Vagina (tissue), 2 donors: ENCODE measurements around the gene STK32A. TPM values are rescaled to one million over a fixed set of nuclear protein-coding genes. Genes with fewer than 3 reads are reported as not detected.

Experiments used
- DNase-seq, 2 donors: peaks; one replicate each; pipeline ENCODE4 v3.0.0-alpha.2; 2017; ENCODE audit errors: extremely low spot score in 2 of 2
- H3K27ac ChIP-seq: fragments of 200-600 bp; sonication (generic); one replicate; pipeline ENCODE4 v1.5.1; 2019
- H3K27me3 ChIP-seq: fragments of 200-600 bp; sonication (generic); one replicate; pipeline ENCODE4 v1.5.1; 2019
- H3K36me3 ChIP-seq, 2 donors: fragments of 200-600 bp; sonication (generic); one replicate each; pipeline ENCODE4 v1.5.1; 2017 to 2019
- H3K4me1 ChIP-seq: fragments of 200-600 bp; sonication (generic); one replicate; pipeline ENCODE4 v1.5.1; 2019
- H3K4me3 ChIP-seq, 2 donors: fragments of 200-600 bp; sonication (generic); 1 replicate in 1 of 2; 2 replicates in 1 of 2; pipeline ENCODE4 v1.5.1; 2016 to 2019
- H3K9me3 ChIP-seq: fragments of 200-600 bp; sonication (generic); one replicate; pipeline ENCODE4 v1.5.1; 2019
- CTCF ChIP-seq, 3 experiments: fragments of 450-650 bp in 2 of 3; fragments of 200-600 bp in 1 of 3; sonication (generic) in 1 of 3; IDR thresholded peaks; one replicate each; pipeline ENCODE4 v1.5.1; 2017 to 2019; ENCODE audit warnings: antibody characterized with exemption in 3 of 3, mild to moderate bottlenecking in 2 of 3, moderate library complexity in 2 of 3
- POLR2A ChIP-seq, 2 donors: fragments of 450-650 bp; IDR thresholded peaks; one replicate each; pipeline ENCODE4 v1.6.1; 2017; ENCODE audit warnings: antibody characterized with exemption in 2 of 2, mild to moderate bottlenecking in 2 of 2, moderate library complexity in 2 of 2
- POLR2AphosphoS5 ChIP-seq, 2 donors: sonication (generic); formaldehyde crosslinking; IDR thresholded peaks; one replicate each; pipeline ENCODE4 v1.9.0; 2017; ENCODE audit warnings: antibody characterized with exemption in 2 of 2, mild to moderate bottlenecking in 2 of 2, low read depth in 1 of 2; ENCODE audit not compliant: insufficient read depth in 1 of 2
- intact Hi-C: fragments of 100-400 bp; cut with DNase I; formaldehyde crosslinking; loops from one replicate; pipeline ENCODE4 v1.15.1; 2023
- total RNA-seq: library from RNA; depleted of rRNA; stranded (reverse); fragments of >200 nt; gene quantifications from one replicate; pipeline ENCODE4 v1.2.3, GENCODE V29; 2016

Gene STK32A
- total RNA-seq, 1 donor from 2014 or later = 1.5 TPM

DNA sequence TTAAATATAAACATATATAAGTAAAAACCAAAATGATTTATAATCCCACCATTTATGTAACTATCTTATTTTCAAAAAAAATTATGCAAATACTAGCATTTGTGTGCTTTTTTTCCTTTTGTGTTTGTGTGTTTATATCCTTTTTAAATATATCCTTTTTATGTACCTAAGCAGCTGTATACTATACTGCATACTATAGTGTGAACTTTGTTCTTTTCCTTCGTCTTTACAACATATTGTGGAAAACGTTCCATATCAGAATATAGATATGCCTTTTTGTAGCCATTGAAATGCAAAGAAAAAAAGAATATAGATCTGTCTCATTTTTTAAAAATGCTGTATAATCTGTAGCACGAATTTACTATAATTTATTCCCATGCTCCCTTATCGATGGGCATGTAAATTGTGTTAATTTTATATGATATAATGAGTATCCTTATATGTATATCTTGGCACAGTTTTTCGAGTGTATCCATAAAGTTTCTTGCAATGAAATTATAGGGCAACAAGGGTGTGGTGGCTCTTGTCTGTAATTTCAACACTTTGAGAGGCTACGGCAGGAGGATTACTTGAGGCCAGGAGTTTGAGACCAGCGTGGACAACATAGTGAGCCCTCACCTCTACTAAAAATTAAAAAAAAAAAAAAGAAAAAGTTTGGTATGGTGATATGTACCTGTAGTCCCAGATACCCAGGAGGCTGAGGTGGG, 83.3 kb downstream of the STK32A start:
- intact Hi-C loops = no loop called here
- DNase-seq = no peak

DNA sequence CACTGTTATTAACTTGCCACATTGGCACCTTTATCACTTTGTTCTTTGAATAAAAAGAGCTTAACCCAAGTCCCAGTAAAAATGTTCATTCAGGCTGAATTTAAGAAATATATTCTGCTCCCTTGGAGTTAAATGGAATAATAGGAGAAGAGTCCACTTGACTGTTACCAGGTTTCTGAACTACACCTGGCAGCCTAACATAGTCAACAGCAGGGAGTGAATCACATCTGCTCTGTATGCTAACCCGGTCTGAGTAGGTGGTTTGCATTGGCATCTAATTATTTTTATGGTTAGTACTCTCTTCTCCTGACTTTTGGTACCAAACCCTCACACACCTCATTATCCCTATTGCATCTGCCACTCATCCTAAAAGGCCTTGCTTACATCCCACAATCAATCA, 86.7 kb downstream of the STK32A start:
- Histone ChIP-seq H3K27me3 (no peaks in the 10 kb centered on the region), H3K27ac (no peak overlapping the region), H3K4me3 (no peak overlapping the region), H3K4me1 (no peaks in the 10 kb centered on the region), H3K36me3 (no peaks in the 10 kb centered on the region), H3K9me3 (no peaks in the 10 kb centered on the region)
- TF ChIP-seq CTCF (IDR thresholded peaks at IDR 0.05) (no peak), POLR2AphosphoS5 (IDR thresholded peaks at IDR 0.05; ENCODE audit: insufficient read depth in 1 of 2, low read depth in 1 of 2) (no peak), POLR2A (IDR thresholded peaks at IDR 0.05) (no peak)
- intact Hi-C loops = no loop called here
- DNase-seq = no peak

More for the DNA sequence above, 83.3 kb downstream of the STK32A start:
- no peak overlapping the region for H3K27ac ChIP-seq
- H3K36me3 ChIP-seq = no peaks in the 10 kb centered on the region
- no peak for TF ChIP-seq POLR2AphosphoS5 (IDR thresholded peaks at IDR 0.05; ENCODE audit: insufficient read depth in 1 of 2, low read depth in 1 of 2)
- no peak for TF ChIP-seq CTCF (IDR thresholded peaks at IDR 0.05)
- no peak for TF ChIP-seq POLR2A (IDR thresholded peaks at IDR 0.05)
- no peak overlapping the region for H3K4me3 ChIP-seq
- H3K27me3 ChIP-seq = no peaks in the 10 kb centered on the region
- no peaks in the 10 kb centered on the region for H3K9me3 ChIP-seq
- H3K4me1 ChIP-seq = no peaks in the 10 kb centered on the region

DNA sequence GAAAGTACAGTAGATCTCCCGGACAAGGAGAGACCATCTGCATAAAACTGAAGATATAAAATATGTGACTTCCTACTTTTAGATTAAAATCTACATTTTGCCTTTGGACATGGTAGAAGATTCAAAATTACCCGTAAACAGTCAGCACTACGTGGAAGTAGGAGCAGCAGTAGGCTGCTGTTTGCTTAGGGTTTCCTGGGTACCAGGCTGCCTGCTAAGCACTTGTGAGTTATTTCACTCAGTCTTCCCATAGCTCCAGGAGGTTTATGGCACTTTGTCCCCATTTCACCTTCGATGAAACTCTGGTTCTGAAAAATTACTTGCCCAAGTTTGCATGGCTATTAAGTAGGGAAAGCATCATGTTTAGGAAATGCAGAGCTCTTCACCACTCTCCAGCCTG, 92.6 kb downstream of the STK32A start:
- Histone ChIP-seq H3K27ac (no peak overlapping the region), H3K4me3 (no peak overlapping the region), H3K36me3 (no peaks in the 10 kb centered on the region), H3K27me3 (no peaks in the 10 kb centered on the region), H3K9me3 (no peaks in the 10 kb centered on the region), H3K4me1 (no peaks in the 10 kb centered on the region)
- intact Hi-C loops = no loop called here
- no peak for DNase-seq
- no peak for TF ChIP-seq CTCF (IDR thresholded peaks at IDR 0.05)
- no peak for TF ChIP-seq POLR2A (IDR thresholded peaks at IDR 0.05)
- no peak for TF ChIP-seq POLR2AphosphoS5 (IDR thresholded peaks at IDR 0.05; ENCODE audit: insufficient read depth in 1 of 2, low read depth in 1 of 2)

DNA sequence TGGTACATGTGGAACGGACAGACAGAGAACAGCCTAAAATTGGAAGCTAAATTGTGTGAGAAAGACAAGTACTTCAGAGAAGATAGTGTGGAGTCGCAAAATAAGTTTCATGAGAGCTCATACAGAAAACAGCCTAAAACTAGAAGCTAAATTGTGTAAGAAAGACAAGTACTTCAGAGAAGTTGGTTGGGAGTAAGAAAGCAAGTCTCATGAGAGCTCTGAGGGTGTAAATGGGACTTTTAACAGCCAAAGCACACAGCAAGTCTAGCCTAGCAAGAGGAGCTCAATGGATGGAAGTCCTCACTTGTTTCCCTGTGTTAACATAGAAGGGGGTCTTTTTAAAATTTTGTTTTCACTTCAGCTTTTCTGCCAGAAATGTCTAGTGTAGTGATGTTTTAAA, 93.1 kb downstream of the STK32A start:
- no peaks in the 10 kb centered on the region for H3K36me3 ChIP-seq
- H3K4me1 ChIP-seq = no peaks in the 10 kb centered on the region
- no peak overlapping the region for H3K27ac ChIP-seq
- intact Hi-C loops = no loop called here
- H3K4me3 ChIP-seq = no peak overlapping the region
- H3K9me3 ChIP-seq = no peaks in the 10 kb centered on the region
- H3K27me3 ChIP-seq = no peaks in the 10 kb centered on the region
- no peak for DNase-seq
- TF ChIP-seq CTCF (IDR thresholded peaks at IDR 0.05) (no peak), POLR2A (IDR thresholded peaks at IDR 0.05) (no peak), POLR2AphosphoS5 (IDR thresholded peaks at IDR 0.05; ENCODE audit: insufficient read depth in 1 of 2, low read depth in 1 of 2) (no peak)

DNA sequence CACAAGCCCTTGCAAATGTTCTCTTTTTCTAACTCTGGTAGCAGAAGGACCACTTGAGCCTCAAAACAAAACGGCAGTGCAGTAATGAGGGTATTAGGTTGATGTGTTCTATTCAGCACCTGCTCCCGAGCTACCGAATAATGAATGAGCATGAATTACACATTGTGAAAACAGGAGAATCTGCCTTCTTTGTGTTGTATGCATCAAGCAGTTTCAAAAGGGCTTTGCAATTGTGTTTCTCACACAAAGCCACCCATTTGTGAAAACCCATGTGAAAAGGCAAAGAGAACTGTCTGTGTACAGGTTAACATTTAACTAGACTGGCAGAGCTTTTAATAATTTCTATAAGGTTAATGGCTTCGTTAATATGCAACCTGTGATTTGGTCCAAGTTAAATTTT, 97.8 kb downstream of the STK32A start:
- no peak for TF ChIP-seq CTCF (IDR thresholded peaks at IDR 0.05)
- no peak for TF ChIP-seq POLR2AphosphoS5 (IDR thresholded peaks at IDR 0.05; ENCODE audit: insufficient read depth in 1 of 2, low read depth in 1 of 2)
- TF ChIP-seq POLR2A (IDR thresholded peaks at IDR 0.05) = no peak
- DNase-seq = no peak
- Histone ChIP-seq H3K27me3 (no peaks in the 10 kb centered on the region), H3K27ac (no peak overlapping the region), H3K4me3 (no peak overlapping the region), H3K4me1 (no peaks in the 10 kb centered on the region), H3K9me3 (no peaks in the 10 kb centered on the region), H3K36me3 (no peaks in the 10 kb centered on the region)
- intact Hi-C loops = no loop called here
